Activated CD4-positive, alpha-beta T cell treated with anti-CD3 and anti-CD28 coated beads, Interleukin-2, amount 10 ng/mL, durations not matched to agents 7 days and 5 days (primary cell): Measurements from ENCODE around the gene SESTD1. TPM values are rescaled to one million over a fixed set of nuclear protein-coding genes. Genes with fewer than 3 reads are reported as not detected.
A peak's percentile ranks its signal among the peaks of the same experiment; 100 is the strongest.

Source experiments
- CTCF ChIA-PET: fragments of 350-600 bp; sonication (Branson Sonifier 250); formaldehyde crosslinking; loops from one replicate; lab custom pipeline; 2021; ENCODE audit warnings: antibody characterized with exemption; lab: Charles Lee
- POLR2A ChIA-PET: fragments of 350-600 bp; sonication (Branson Sonifier 250); formaldehyde crosslinking; loops from one replicate; lab custom pipeline; 2021; ENCODE audit warnings: antibody characterized with exemption; lab: Charles Lee
- DNase-seq: peaks from one replicate; pipeline ENCODE4 v3.0.0-alpha.2; 2020
- H3K27ac Mint-ChIP-seq: one replicate; pipeline ENCODE4 v1.8.0; 2021; ENCODE audit warnings: mild to moderate bottlenecking, moderate library complexity, mixed read lengths
- H3K27me3 Mint-ChIP-seq: one replicate; pipeline ENCODE4 v1.8.0; 2021; ENCODE audit warnings: mixed read lengths
- H3K36me3 Mint-ChIP-seq: one replicate; pipeline ENCODE4 v1.8.0; 2021; ENCODE audit warnings: low read depth, mixed read lengths
- H3K4me1 Mint-ChIP-seq: one replicate; pipeline ENCODE4 v1.8.0; 2021; ENCODE audit warnings: mixed read lengths
- H3K4me3 Mint-ChIP-seq: one replicate; pipeline ENCODE4 v1.8.0; 2021; ENCODE audit warnings: mild to moderate bottlenecking, moderate library complexity, mixed read lengths
- H3K9me3 Mint-ChIP-seq: one replicate; pipeline ENCODE4 v1.8.0; 2021; ENCODE audit warnings: mixed read lengths
- total RNA-seq, 2 experiments: library from RNA; stranded (reverse); gene quantifications; one replicate each; pipeline ENCODE4 v1.2.3, GENCODE V29; 2021

Gene SESTD1
- total RNA-seq, 2 experiments from 2014 or later: 19.8 to 21.8 TPM

DNA sequence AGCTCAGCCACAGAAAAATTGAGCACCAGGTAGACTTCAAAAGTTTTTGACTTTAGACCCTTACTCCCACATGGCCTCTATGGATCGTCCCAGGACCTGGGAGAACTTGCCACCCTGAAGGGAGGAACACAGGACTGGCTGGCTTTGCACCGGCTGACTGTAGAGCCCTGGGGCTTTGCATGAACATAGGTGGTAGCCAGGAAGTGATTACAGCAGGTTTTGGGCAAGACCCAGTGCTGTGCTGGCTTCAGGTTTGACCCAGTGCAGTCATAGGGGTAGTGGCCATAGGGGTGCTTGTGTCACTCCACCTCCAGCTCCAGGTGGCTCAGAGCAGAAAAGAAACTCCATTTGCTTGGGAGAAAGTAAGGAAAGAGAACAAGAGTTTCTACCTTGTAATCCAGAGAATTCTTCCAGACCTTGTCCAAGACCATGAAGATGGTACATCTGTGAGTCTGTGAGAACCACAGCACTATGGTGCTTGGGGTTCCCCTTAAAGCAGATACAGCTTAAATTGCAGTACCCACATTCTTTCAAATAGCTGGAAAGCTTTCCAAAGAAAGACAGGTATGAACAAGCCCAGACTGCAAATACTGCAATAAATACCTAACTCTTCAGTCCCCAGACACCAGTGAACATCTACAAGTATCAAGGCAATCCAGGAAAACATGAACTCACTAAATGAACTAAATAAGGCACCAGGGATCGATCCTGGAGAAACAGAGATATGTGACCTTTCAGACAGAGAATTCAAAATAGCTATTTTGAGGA, 13.0 kb upstream of the SESTD1 start:
- Mint-ChIP-seq H3K9me3 (no peaks in the 10 kb centered on the region), H3K27ac (no peak overlapping the region), H3K4me3 (no peak overlapping the region), H3K4me1 (peaks cover 7% of the 10 kb centered on the region), H3K36me3 (no peaks in the 10 kb centered on the region), H3K27me3 (peaks cover 18% of the 10 kb centered on the region)
- DNase-seq: no peak
- CTCF ChIA-PET: no interaction called here
- POLR2A ChIA-PET: no interaction called here

DNA sequence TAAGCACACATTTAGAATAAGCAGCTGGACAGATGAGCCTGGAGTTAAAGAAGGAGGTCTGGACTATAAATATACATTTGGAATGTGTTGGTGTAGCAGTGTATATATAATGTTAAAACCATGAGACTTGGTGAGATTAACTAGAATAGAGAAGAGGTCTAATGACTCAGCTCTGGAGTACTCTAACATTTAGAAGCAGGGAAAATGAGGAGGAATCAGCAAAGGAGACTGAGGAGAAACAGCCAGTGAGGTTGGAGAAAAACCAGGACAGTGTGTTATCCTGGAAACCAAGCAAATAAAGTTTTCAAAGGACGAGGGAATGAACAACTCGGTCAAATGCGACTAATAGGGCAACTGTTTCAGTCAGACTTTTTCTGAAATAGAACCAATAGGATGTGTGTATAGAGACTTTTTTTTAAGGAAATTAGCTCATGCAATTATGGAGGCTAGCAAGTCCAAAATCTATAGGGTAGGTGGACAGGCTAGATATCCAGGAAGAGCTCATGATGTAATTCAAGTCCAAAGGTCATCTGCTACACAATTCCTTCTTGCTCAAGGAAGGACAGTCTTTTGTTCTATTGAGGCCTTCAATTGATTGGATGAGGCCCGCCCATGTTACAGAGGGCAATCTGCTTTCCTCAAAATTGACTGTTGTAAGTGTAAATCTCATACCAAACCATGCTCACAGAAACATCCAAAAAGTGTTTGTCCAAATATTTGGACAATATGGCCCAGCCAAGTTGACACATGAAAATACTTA, 10.8 kb upstream of the SESTD1 start:
- no peak overlapping the region for H3K4me3 Mint-ChIP-seq
- ChIA-PET CTCF (interaction anchor here (0.6 kb wide), 1 partner anchor 809 kb away, joined by 4 read pairs; no protein-coding TSS in a partner anchor), POLR2A (no interaction called here)
- H3K36me3 Mint-ChIP-seq: no peaks in the 10 kb centered on the region
- no peak for DNase-seq
- H3K27ac Mint-ChIP-seq: no peak overlapping the region
- H3K4me1 Mint-ChIP-seq: peaks cover 7% of the 10 kb centered on the region
- peaks cover 15% of the 10 kb centered on the region for H3K27me3 Mint-ChIP-seq
- H3K9me3 Mint-ChIP-seq: no peaks in the 10 kb centered on the region

DNA sequence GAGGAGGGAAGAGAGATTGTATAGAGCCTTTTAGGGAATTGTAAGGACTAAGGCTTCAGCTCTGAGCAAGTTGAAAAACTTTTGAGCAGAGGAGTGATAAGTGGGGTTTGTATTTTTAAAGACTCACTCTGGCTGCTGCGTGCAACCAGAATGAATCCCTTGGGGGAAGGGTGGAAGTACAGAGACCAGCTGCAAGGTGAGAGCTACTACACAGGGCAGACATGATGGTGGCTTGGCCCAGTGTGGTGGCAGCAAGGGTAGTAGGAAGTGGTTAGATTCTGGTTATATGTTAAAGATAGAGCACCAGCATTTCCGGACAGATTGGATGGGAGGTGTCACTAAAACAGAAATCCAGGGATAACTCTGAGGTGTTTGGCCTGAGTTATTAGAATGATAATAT, 10.1 kb upstream of the SESTD1 start:
- no peak overlapping the region for H3K4me3 Mint-ChIP-seq
- H3K27me3 Mint-ChIP-seq: peaks cover 13% of the 10 kb centered on the region
- ChIA-PET CTCF (interaction anchor here (0.6 kb wide), 1 partner anchor 809 kb away, joined by 4 read pairs; no protein-coding TSS in a partner anchor), POLR2A (no interaction called here)
- H3K36me3 Mint-ChIP-seq: no peaks in the 10 kb centered on the region
- no peaks in the 10 kb centered on the region for H3K9me3 Mint-ChIP-seq
- DNase-seq: no peak
- no peak overlapping the region for H3K27ac Mint-ChIP-seq
- H3K4me1 Mint-ChIP-seq: peaks cover 7% of the 10 kb centered on the region

DNA sequence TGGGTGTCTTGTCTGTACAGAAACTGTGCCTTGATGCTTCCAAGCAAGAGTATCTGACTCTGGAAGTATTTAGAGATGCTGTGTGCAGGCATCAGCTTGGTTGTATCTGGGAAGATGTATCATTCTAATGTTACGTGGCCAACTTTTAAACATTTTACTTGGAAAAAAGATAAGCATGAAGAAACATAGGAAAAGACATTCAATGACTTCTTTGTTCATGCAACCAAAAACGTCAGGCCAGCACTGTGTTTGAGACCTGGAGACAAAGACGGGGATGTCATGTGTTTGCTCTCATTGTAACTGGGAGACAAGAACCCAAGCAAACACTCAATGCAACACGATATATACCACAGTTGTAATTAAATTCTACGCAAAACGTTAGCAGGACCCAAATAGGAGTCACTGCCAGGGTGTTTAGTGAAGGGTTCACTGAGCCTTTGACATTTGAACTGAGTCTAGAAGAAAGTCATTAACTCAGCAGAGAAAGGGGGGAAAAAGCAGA, 8.9 kb upstream of the SESTD1 start:
- Mint-ChIP-seq H3K4me1 (peaks cover 7% of the 10 kb centered on the region), H3K9me3 (no peaks in the 10 kb centered on the region), H3K27me3 (peaks cover 10% of the 10 kb centered on the region), H3K36me3 (no peaks in the 10 kb centered on the region), H3K27ac (no peak overlapping the region), H3K4me3 (no peak overlapping the region)
- POLR2A ChIA-PET: no interaction called here
- DNase-seq: no peak
- CTCF ChIA-PET: interaction anchor here (0.6 kb wide), 1 partner anchor 253 kb away, joined by 3 read pairs; no protein-coding TSS in a partner anchor

DNA sequence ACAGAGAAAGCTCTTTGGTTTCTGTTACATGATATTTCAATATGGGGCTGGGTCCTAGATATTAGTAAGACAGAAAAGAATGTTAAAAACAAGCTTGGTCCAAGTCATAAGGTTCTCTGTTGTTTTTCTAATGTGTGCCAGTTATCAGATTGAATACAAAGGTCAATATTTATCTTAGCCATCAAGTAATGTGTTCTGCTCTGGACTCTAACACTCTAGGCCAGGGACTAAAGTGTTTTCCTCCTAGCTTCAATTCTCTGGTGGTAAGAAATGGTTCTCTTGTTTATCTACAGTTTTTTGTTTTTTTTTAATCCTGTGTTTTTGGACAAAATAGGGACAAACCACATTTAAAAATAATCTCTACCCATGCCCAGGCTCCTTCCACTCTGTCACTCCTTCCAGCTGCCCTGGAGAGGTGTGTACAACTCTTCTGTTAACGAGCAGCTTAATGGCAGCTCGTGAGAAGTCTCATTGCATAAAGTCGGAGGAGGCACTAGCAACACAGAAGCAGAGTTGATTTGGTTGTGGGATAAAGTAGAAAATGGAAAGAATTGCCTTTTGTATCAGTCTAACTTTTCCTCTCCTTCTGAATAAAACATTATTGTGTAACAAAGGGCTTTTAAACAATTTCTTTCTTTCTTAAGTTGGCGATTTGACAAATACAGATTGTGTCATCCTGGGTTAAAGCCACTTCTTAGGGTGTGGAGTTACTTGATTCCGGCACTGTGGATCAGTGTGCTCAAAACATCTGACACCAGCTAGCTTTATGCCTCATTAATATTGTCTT, 8.0 kb upstream of the SESTD1 start:
- ChIA-PET CTCF (no interaction called here), POLR2A (no interaction called here)
- peaks cover 10% of the 10 kb centered on the region for H3K27me3 Mint-ChIP-seq

DNA sequence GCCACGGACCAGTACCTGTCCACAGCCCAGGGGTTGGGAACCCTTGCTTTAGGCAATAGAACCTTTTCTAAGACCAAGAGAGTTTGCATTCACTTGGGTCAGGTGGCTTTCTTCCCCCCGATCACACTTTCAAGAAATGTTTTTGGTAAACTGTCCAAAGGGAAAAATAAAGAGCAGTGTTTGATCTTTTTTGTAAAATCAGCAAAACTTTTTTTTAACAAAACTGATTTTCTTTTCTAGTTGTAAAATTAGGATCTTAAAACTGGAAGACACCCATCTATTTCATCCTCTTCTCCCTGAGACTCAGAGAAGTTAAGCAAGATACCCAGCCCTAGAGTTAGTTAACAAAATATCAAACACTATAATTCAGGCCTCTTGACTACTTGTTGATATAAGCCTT, 6.1 kb upstream of the SESTD1 start:
- Mint-ChIP-seq H3K27ac (no peak overlapping the region), H3K4me1 (peaks cover 13% of the 10 kb centered on the region), H3K9me3 (no peaks in the 10 kb centered on the region), H3K4me3 (no peak overlapping the region), H3K27me3 (peaks cover 23% of the 10 kb centered on the region), H3K36me3 (no peaks in the 10 kb centered on the region)
- CTCF ChIA-PET: no interaction called here
- no peak for DNase-seq
- POLR2A ChIA-PET: no interaction called here

More for the DNA sequence above, 8.0 kb upstream of the SESTD1 start:
- H3K36me3 Mint-ChIP-seq: no peaks in the 10 kb centered on the region
- no peak for DNase-seq
- H3K4me1 Mint-ChIP-seq: peaks cover 8% of the 10 kb centered on the region
- H3K4me3 Mint-ChIP-seq: no peak overlapping the region
- no peak overlapping the region for H3K27ac Mint-ChIP-seq
- no peaks in the 10 kb centered on the region for H3K9me3 Mint-ChIP-seq

DNA sequence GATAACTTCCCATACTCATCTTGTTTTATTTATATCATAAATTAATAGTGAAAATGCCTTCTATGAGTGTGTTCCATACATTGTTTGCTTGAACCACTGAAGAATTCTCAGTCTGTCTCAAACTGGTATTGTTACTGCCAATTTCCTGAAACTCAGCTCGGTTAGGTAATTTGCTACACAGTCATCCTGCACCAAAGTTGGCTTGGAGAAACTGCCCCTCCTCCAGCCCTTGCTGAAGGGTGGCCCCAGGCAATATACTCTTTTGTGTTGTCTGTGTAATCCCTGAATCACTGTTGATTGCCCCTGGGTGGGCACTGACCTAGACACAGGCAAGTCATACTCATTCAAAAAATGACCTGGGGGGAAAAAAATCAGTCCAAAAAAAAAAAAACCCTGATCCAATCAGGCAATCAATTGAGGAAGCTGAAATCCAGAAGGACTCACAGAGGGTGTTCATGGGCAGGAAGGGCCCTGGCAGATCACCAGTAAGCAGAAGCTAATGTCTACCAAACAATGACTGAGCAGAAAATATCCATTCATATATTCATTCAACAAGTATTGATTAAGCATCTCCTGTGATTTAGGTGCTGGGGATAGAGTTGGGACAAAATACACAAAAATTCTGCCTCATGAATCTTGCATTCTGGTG, 3.8 kb upstream of the SESTD1 start:
- no peak for DNase-seq
- Mint-ChIP-seq H3K4me3 (no peak overlapping the region), H3K9me3 (no peaks in the 10 kb centered on the region), H3K27ac (no peak overlapping the region), H3K36me3 (peaks cover 2% of the 10 kb centered on the region), H3K27me3 (peaks cover 24% of the 10 kb centered on the region), H3K4me1 (peaks cover 18% of the 10 kb centered on the region)
- ChIA-PET POLR2A (no interaction called here), CTCF (no interaction called here)

DNA sequence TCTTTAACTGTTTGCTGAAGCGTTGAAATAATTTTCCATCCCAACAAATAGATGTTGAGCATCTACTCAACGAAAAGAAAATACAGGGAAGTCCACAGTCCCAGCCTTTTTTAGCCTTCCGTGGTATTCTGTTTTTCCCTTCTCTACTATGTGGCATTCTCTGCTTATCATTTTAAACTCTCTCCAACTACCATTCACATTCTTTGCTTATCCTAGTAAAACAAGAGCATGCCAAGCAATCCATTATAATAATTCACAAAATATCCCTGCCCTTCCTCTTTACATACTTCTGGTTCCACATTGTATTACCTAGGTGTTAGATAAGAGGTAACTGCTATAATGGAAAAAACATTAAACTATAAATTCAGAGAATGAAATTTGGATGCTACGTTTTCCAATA, 1.6 kb upstream of the SESTD1 start:
- peaks cover 8% of the 10 kb centered on the region for H3K36me3 Mint-ChIP-seq
- no peak for DNase-seq
- H3K9me3 Mint-ChIP-seq: peaks cover 2% of the 10 kb centered on the region
- H3K27ac Mint-ChIP-seq: no peak overlapping the region
- peaks cover 32% of the 10 kb centered on the region for H3K4me1 Mint-ChIP-seq
- ChIA-PET POLR2A (no interaction called here), CTCF (no interaction called here)
- peaks cover 31% of the 10 kb centered on the region for H3K27me3 Mint-ChIP-seq
- H3K4me3 Mint-ChIP-seq: peak overlapping the region; percentile 76

DNA sequence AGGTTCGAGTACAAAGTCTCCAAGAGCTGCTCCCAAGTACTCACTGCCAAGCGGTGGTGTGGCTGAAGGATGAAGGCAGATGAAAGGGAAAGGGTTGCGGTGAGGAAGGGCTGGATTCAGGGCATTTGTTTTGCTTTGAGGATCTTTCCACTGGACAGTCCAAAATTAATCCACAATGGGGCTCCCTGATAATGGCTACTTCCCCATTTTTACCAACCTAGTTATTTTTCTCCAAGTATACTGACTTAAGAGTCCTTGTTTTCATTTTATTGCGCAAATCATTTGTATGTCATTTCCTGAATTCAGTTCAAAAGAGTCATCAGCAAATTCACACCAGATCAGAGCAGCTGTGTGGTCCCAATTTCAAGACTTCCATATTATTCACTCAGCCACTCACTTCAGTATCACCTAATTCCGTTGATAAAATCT, 464 bp upstream of the SESTD1 start:
- Mint-ChIP-seq H3K27me3 (peaks cover 33% of the 10 kb centered on the region), H3K9me3 (peaks cover 2% of the 10 kb centered on the region), H3K27ac (peak overlapping the region; percentile 83), H3K4me1 (peaks cover 32% of the 10 kb centered on the region), H3K36me3 (peaks cover 12% of the 10 kb centered on the region), H3K4me3 (peak overlapping the region; percentile 76)
- ChIA-PET CTCF (no interaction called here), POLR2A (no interaction called here)
- no peak for DNase-seq

DNA sequence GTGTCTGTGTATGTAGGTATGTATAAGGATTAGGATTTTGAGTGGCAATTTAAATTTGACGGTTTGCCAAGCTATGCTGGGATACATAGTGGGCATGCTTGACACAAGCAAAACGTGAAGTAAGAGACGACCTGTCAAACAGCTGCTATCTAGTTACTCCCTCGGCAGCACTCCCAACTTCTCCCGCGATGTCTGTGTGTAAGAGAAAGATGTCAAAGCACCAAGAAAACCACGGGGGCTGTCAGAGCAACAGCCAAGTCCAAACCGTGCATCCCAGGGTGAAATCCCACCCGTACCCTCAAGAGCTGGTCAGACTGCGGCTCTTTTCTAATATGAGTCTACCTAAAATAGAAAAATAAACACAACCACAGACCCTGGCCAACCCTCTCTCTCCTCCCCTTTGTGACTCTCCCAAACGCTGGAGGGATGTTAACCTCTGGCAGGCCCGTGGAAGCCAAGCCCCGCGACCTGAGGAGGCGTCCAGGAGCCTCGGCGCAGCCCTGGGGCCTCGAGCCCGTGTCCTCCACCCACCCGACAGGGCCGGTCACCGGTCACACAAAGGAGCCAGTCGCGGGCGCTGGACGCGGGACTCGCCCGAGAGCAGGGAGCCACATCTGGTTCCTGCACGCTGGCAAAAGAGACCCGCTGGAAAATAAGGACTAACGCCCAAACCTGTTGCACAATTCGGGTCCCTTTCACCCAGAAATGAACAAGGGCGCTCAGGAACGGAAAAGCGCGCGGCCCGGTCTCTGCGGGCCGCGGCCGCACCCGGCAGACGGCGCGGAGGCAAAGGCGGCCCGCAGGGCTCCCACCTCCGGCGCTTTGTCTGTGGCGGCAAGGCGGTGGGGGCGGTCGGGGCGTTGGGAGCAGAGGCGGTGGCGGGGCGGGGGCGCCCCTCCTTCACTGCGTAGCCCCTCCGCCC, 925 bp downstream of the SESTD1 start:
- Mint-ChIP-seq H3K36me3 (peaks cover 12% of the 10 kb centered on the region), H3K4me3 (peak overlapping the region; percentile 80), H3K9me3 (peaks cover 2% of the 10 kb centered on the region), H3K27me3 (peaks cover 33% of the 10 kb centered on the region), H3K27ac (peak overlapping the region; percentile 83), H3K4me1 (peaks cover 34% of the 10 kb centered on the region)
- DNase-seq: peak; percentile 33
- CTCF ChIA-PET: interaction anchor here (0.7 kb wide), 1 partner anchor 16 kb away, joined by 3 read pairs; no protein-coding TSS in a partner anchor
- POLR2A ChIA-PET: no interaction called here

DNA sequence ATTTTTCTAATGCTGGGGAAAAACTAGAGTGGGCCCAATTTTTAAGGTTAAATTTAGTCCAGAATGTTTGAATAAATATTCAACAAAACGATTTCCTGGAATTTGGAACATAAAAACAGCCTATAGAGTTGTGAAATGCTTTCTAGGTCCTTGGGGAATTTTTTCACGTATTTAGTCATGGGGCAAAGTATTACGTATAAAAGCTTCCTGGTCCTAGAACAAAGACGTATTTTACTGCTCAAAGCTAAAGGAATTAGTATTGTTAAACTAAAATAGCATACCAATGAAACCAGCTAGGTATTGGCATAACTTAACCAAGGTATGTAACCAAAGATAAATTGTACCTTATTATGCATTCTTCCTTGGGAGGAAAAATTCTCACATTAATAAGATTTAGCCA, 1.6 kb downstream of the SESTD1 start:
- H3K4me3 Mint-ChIP-seq: peak overlapping the region; percentile 80
- POLR2A ChIA-PET: no interaction called here
- CTCF ChIA-PET: no interaction called here
- H3K27ac Mint-ChIP-seq: no peak overlapping the region
- H3K4me1 Mint-ChIP-seq: peaks cover 33% of the 10 kb centered on the region
- peaks cover 12% of the 10 kb centered on the region for H3K36me3 Mint-ChIP-seq
- H3K27me3 Mint-ChIP-seq: peaks cover 33% of the 10 kb centered on the region
- DNase-seq: no peak
- peaks cover 2% of the 10 kb centered on the region for H3K9me3 Mint-ChIP-seq
